Cerebellar cortex (tissue), 1 donor: ENCODE results near the gene SBF2.
A peak's percentile ranks its signal among the peaks of the same experiment; 100 is the strongest.

Source experiments
- DNase-seq: peaks from one replicate; pipeline ENCODE4 v3.0.0-alpha.2; 2015; ENCODE audit warnings: low spot score

Gene SBF2

GRCh38 chr11:9808943-9809342 lies 485.1 kb downstream of the SBF2 start:
- no peak for DNase-seq

GRCh38 chr11:9806946-9807687 lies 486.9 kb downstream of the SBF2 start:
- no peak for DNase-seq

- no peak for DNase-seq
Observed at GRCh38 chr11:9804419-9804902, 489.6 kb downstream of the SBF2 start.

GRCh38 chr11:9803685-9804418 lies 490.2 kb downstream of the SBF2 start:
- peak; percentile 71 for DNase-seq

- DNase-seq, result peak; percentile 81
Observed at GRCh38 chr11:9802291-9802861, 491.6 kb downstream of the SBF2 start.

- DNase-seq, result no peak
Observed at GRCh38 chr11:9799886-9800285, 494.1 kb downstream of the SBF2 start.

GRCh38 chr11:9797300-9797699 lies 496.7 kb downstream of the SBF2 start:
- no peak for DNase-seq

- no peak for DNase-seq
Observed at GRCh38 chr11:9796854-9797253, 497.2 kb downstream of the SBF2 start.

GRCh38 chr11:9796266-9796665 lies 497.8 kb downstream of the SBF2 start:
- no peak for DNase-seq

GRCh38 chr11:9790703-9791102 lies 503.3 kb downstream of the SBF2 start:
- no peak for DNase-seq

- no peak for DNase-seq
Observed at GRCh38 chr11:9789910-9790309, 504.1 kb downstream of the SBF2 start.

GRCh38 chr11:9787981-9788521 lies 506.0 kb downstream of the SBF2 start:
- no peak for DNase-seq

- DNase-seq, result no peak
Observed at GRCh38 chr11:9787260-9787659, 506.8 kb downstream of the SBF2 start.

GRCh38 chr11:9784602-9785315 lies 509.3 kb downstream of the SBF2 start:
- no peak for DNase-seq

- DNase-seq, result no peak
Observed at GRCh38 chr11:9783986-9784385, 510.0 kb downstream of the SBF2 start.

- DNase-seq, result no peak
Observed at GRCh38 chr11:9780929-9781328, 513.1 kb downstream of the SBF2 start.

GRCh38 chr11:9777525-9777924 lies 516.5 kb downstream of the SBF2 start:
- no peak for DNase-seq

GRCh38 chr11:9777066-9777465 lies 517.0 kb downstream of the SBF2 start:
- DNase-seq, result no peak

GRCh38 chr11:9776203-9776602 lies 517.8 kb downstream of the SBF2 start:
- DNase-seq, result no peak

GRCh38 chr11:9775398-9775779 lies 518.6 kb downstream of the SBF2 start:
- DNase-seq, result no peak

- no peak for DNase-seq
Observed at GRCh38 chr11:9774591-9775397, 519.2 kb downstream of the SBF2 start.
